ENCODE data around the gene RAPSN. TPM values are rescaled to one million over a fixed set of nuclear protein-coding genes. Genes with fewer than 3 reads are reported as not detected.
A peak's percentile ranks its signal among the peaks of the same experiment; 100 is the strongest.

RAPSN gene
- total and polyA plus RNA-seq, 2 of the 8 experiments (the other 6 are each of a cell fraction or from before 2014, with no cell fraction given): 0.06 to 0.34 TPM

GRCh38 chr11:47417712-47418111, 31.2 kb downstream of the RAPSN start:
- Histone ChIP-seq H3K23me2 (ENCODE audit: low read depth, low read length) (no peaks in the 10 kb centered on the region), H3K23ac (ENCODE audit: insufficient read length) (no peak overlapping the region), H3K36me3 (ENCODE audit: control insufficient read depth in 2 of 4, insufficient read depth in 4 of 4, low read length in 3 of 4) (peaks cover 17 to 43% (median 33%) of the 10 kb centered on the region in 4 experiments), H3K27ac (ENCODE audit: low read depth, low read length) (no peak overlapping the region), H2BK15ac (ENCODE audit: low read length) (no peak overlapping the region), H3K27me3 (replicated peaks in 1 of 4; ENCODE audit: control insufficient read depth in 3 of 4, extremely low read depth in 1 of 4, insufficient read depth in 3 of 4, low read length in 3 of 4) (no peaks in the 10 kb centered on the region), H2BK12ac (ENCODE audit: low read depth, low read length) (no peak overlapping the region), H3K4me3 (ENCODE audit: extremely low read depth in 1 of 4, insufficient read depth in 2 of 4, low read depth in 3 of 4, low read length in 4 of 4) (no peak overlapping the region), H2BK120ac (replicated peaks; ENCODE audit: low read depth, low read length) (no peak overlapping the region), H3K4me1 (replicated peaks in 1 of 4; ENCODE audit: control insufficient read depth in 3 of 4, insufficient read depth in 4 of 4, low read length in 3 of 4) (peaks cover 0 to 2% (median 0%) of the 10 kb centered on the region in 4 experiments; a peak in 2 of 7 replicates), H4K8ac (ENCODE audit: extremely low read depth, insufficient read depth, low read length) (no peak overlapping the region; the same call in 1 of the 2 replicates), H3K79me1 (ENCODE audit: low read depth, low read length) (no peaks in the 10 kb centered on the region), H3K79me2 (ENCODE audit: control insufficient read depth in 1 of 2, insufficient read depth in 2 of 2, low read length in 2 of 2) (no peaks in the 10 kb centered on the region), H3K14ac (ENCODE audit: insufficient read length) (no peak overlapping the region), H4K91ac (replicated peaks; ENCODE audit: insufficient read length, low read length) (no peak overlapping the region), H3K9me3 (ENCODE audit: insufficient read depth in 2 of 2, low read depth in 1 of 2, low read length in 1 of 2) (no peaks in the 10 kb centered on the region), H3K56ac (replicated peaks; ENCODE audit: insufficient read length, low read depth, low read length) (no peak overlapping the region), H2BK20ac (ENCODE audit: low read length) (no peak overlapping the region), H4K5ac (ENCODE audit: insufficient read length, low read depth, low read length) (no peak overlapping the region), H4K20me1 (replicated peaks in 1 of 2; ENCODE audit: control insufficient read depth in 1 of 2, insufficient read depth in 2 of 2, low read length in 2 of 2) (peaks cover 4 to 15% of the 10 kb centered on the region in 2 experiments), H3K4me2 (ENCODE audit: insufficient read depth in 1 of 2, low read depth in 2 of 2, low read length in 2 of 2) (no peak overlapping the region), H3K9ac (replicated peaks in 1 of 4; ENCODE audit: extremely low read depth in 1 of 4, low read depth in 3 of 4, low read length in 3 of 4) (no peak overlapping the region), H2AFZ (ENCODE audit: low read length) (no peak overlapping the region), H2BK5ac (ENCODE audit: low read depth, low read length) (no peak overlapping the region), H3K18ac (ENCODE audit: extremely low read depth, low read length) (no peak overlapping the region), H2AK5ac (ENCODE audit: low read depth, low read length) (no peak overlapping the region), H3K4ac (replicated peaks; ENCODE audit: insufficient read length, low read depth, low read length) (no peak overlapping the region)
- CTCF ChIA-PET (ENCODE audit: partially characterized antibody): interaction anchor here (0.6 to 1.2 kb wide), 2 partner anchors 44 to 92 kb away, joined by 3 read pairs; no protein-coding TSS in a partner anchor
- POLR2A ChIA-PET (ENCODE audit: partially characterized antibody): interaction anchor here (0.6 to 12.8 kb wide), 12 partner anchors 6 to 215 kb away, joined by 3 to 140 read pairs (median 4); partner anchors contain the start of genes DDB2, PSMC3 and PTPMT1
- DNase-seq (ENCODE audit: low read depth in 1 of 2, low spot score in 2 of 2): no peak
- no peak for TF ChIP-seq CHD1 (IDR thresholded peaks at IDR 0.05; ENCODE audit: low read depth, low read length)
- peak; percentile 29; the same call in 1 of the 2 replicates for TF ChIP-seq POLR2AphosphoS5 (IDR thresholded peaks at IDR 0.05; ENCODE audit: low read depth, low read length)
- TF ChIP-seq SIN3A (conservative IDR thresholded peaks at IDR 0.05 in 1 of 2, IDR thresholded peaks at IDR 0.05 in 1 of 2; ENCODE audit: low read depth in 1 of 2, low read length in 2 of 2): no peak
- 92% methylated on average over 6 of the region's 6 CpGs; no CpG with 5 or more reads in 1 of the 2 experiments for WGBS, 2 experiments (ENCODE audit: extremely low coverage in 1 of 2, insufficient coverage in 1 of 2, insufficient read length in 1 of 2, insufficient replicate concordance in 2 of 2, low coverage in 1 of 2, low lambda C conversion rate in 2 of 2, missing lambda C conversion rate in 1 of 2)
- no peak for FAIRE-seq
